Measurements from ENCODE around the gene SCN11A. TPM values are rescaled to one million over a fixed set of nuclear protein-coding genes. Genes with fewer than 3 reads are reported as not detected.

SCN11A gene
- total and polyA plus RNA-seq, 9 of the 15 experiments (the other 6 are each of a cell fraction or from before 2014, with no cell fraction given), result 0.01 to 0.05 (median 0.04) TPM; not detected in 6

- TF ChIP-seq, protein P1, sequence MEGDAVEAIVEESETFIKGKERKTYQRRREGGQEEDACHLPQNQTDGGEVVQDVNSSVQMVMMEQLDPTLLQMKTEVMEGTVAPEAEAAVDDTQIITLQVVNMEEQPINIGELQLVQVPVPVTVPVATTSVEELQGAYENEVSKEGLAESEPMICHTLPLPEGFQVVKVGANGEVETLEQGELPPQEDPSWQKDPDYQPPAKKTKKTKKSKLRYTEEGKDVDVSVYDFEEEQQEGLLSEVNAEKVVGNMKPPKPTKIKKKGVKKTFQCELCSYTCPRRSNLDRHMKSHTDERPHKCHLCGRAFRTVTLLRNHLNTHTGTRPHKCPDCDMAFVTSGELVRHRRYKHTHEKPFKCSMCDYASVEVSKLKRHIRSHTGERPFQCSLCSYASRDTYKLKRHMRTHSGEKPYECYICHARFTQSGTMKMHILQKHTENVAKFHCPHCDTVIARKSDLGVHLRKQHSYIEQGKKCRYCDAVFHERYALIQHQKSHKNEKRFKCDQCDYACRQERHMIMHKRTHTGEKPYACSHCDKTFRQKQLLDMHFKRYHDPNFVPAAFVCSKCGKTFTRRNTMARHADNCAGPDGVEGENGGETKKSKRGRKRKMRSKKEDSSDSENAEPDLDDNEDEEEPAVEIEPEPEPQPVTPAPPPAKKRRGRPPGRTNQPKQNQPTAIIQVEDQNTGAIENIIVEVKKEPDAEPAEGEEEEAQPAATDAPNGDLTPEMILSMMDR (IDR thresholded peaks at IDR 0.05 in 2 of 3, conservative IDR thresholded peaks at IDR 0.05 in 1 of 3; ENCODE audit: insufficient read depth in 2 of 3, low read depth in 1 of 3, low read length in 3 of 3), result no peak
- TF ChIP-seq ZNF77 (CRISPR knock-in tag; IDR thresholded peaks at IDR 0.05) (no peak), ZBTB8A (IDR thresholded peaks at IDR 0.05; ENCODE audit: partially characterized antibody) (no peak)
Measured at GRCh38 chr3:39056151-39056550, 4.4 kb upstream of the SCN11A start (continued).

GRCh38 chr3:39053696-39054095, 2.0 kb upstream of the SCN11A start:
- H4K20me1 ChIP-seq (replicated peaks; ENCODE audit: control insufficient read depth, insufficient read depth, low read length), result no peaks in the 10 kb centered on the region
- H3K36me3 ChIP-seq (ENCODE audit: control insufficient read depth, insufficient read depth, low read length), result no peaks in the 10 kb centered on the region
- no peak overlapping the region for H2AFZ ChIP-seq (ENCODE audit: low read depth, low read length)
- 75% methylated on average over 2 of the region's 2 CpGs for WGBS (ENCODE audit: insufficient coverage, low coverage, missing lambda C conversion rate)
- no peak overlapping the region for H3K4me3 ChIP-seq
- ChIA-PET POLR2A (interaction anchor here (0.5 kb wide), 1 partner anchor 29 kb away, joined by 3 read pairs; no protein-coding TSS in a partner anchor), CTCF (ENCODE audit: low intra/inter-chr PET ratio) (no interaction called here)
- no peak overlapping the region for H3K27ac ChIP-seq (ENCODE audit: extremely low read depth, low read depth, low read length)
- no peak for DNase-seq (ENCODE audit: extremely low read depth in 1 of 4, low spot score in 3 of 4)
- H3K79me2 ChIP-seq (ENCODE audit: control insufficient read depth, insufficient read depth, low read length), result peaks cover 54% of the 10 kb centered on the region
- no peaks in the 10 kb centered on the region for H3K27me3 ChIP-seq (ENCODE audit: control insufficient read depth in 2 of 2, insufficient read depth in 2 of 2, low read length in 2 of 2)
- peaks cover 5 to 9% of the 10 kb centered on the region in 2 experiments; a peak in 4 of 5 replicates for H3K4me1 ChIP-seq (replicated peaks in 1 of 2; ENCODE audit: control insufficient read depth in 2 of 2, insufficient read depth in 2 of 2, low read length in 2 of 2)
- intact Hi-C loops (cut with micrococcal nuclease), result no loop called here
- TF ChIP-seq HDAC1 (IDR thresholded peaks at IDR 0.05) (no peak), FOXK2 (conservative IDR thresholded peaks at IDR 0.05 in 1 of 2, IDR thresholded peaks at IDR 0.05 in 1 of 2; ENCODE audit: low read depth in 2 of 2) (no peak)
- no peak overlapping the region for H3K4me2 ChIP-seq (ENCODE audit: insufficient read depth, low read length)
- no peak for ATAC-seq
- in situ Hi-C loops (cut with MboI), result no loop called here
- BruUV-seq (replicated peaks), result no TSS peak
- no peak overlapping the region for H3K9ac ChIP-seq (ENCODE audit: insufficient read depth in 1 of 2, low read depth in 2 of 2, low read length in 2 of 2)
- H3K9me1 ChIP-seq (ENCODE audit: control insufficient read depth, insufficient read depth, low read length), result no peaks in the 10 kb centered on the region
- no peak for FAIRE-seq
- peaks cover 3% of the 10 kb centered on the region; the same call in 1 of the 2 replicates for H3K9me3 ChIP-seq (replicated peaks; ENCODE audit: control insufficient read depth, insufficient read depth, low read depth, low read length)
